ENCODE data around the gene WNT9B. TPM values are rescaled to one million over a fixed set of nuclear protein-coding genes. Genes with fewer than 3 reads are reported as not detected.

The WNT9B gene
- polyA plus RNA-seq, 1 donor from 2014 or later, result not detected

DNA sequence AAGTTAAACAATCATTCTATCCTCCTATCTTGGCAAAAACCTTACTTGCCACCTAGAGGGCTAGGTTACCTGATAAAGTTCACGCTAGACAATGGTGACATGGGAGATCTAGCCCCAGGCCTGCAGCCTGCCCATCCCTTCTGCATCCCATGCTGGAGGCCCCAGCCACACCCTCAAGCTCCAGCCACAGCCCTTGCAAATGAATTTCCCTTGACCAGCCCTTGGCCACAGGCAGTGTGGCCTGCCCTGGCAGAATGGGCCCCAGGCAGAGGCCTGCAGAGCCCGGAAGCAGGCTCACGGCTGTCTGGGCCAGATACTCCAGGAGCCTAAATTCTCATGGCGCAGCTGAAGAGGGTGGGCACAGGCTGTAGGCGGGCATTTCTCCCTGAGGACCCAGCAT lies 47.8 kb upstream of the WNT9B start:
- Histone ChIP-seq H3K4me3 (ENCODE audit: low read length) (no peak overlapping the region), H3K79me2 (replicated peaks; ENCODE audit: insufficient read depth, low read length) (no peaks in the 10 kb centered on the region), H3K9me3 (ENCODE audit: low read length) (no peaks in the 10 kb centered on the region), H3K9ac (ENCODE audit: low read length) (no peak overlapping the region), H3K36me3 (ENCODE audit: insufficient read depth, low read length) (no peaks in the 10 kb centered on the region), H3K4me2 (ENCODE audit: low read length) (no peak overlapping the region), H3K27ac (ENCODE audit: low read length) (no peak overlapping the region), H3K9me2 (ENCODE audit: insufficient read depth, low read length) (no peaks in the 10 kb centered on the region), H2AFZ (ENCODE audit: low read depth, low read length) (no peak overlapping the region), H3F3A (ENCODE audit: insufficient read depth, low read length, poor library complexity, severe bottlenecking) (no peaks in the 10 kb centered on the region), H3K27me3 (ENCODE audit: insufficient read depth, low read depth, low read length) (no peaks in the 10 kb centered on the region), H4K20me1 (ENCODE audit: insufficient read depth) (no peaks in the 10 kb centered on the region)
- no peak for TF ChIP-seq EP300 (conservative IDR thresholded peaks at IDR 0.05; ENCODE audit: poor library complexity, severe bottlenecking)
- TF ChIP-seq EZH2 (IDR thresholded peaks at IDR 0.05; ENCODE audit: borderline replicate concordance, insufficient read depth, low read length, poor library complexity, severe bottlenecking), result no peak
- no peak for TF ChIP-seq RAD21 (conservative IDR thresholded peaks at IDR 0.05)
- TF ChIP-seq SMC3 (conservative IDR thresholded peaks at IDR 0.05; ENCODE audit: poor library complexity), result no peak
- TF ChIP-seq MXI1 (conservative IDR thresholded peaks at IDR 0.05; ENCODE audit: poor library complexity, severe bottlenecking), result no peak

DNA sequence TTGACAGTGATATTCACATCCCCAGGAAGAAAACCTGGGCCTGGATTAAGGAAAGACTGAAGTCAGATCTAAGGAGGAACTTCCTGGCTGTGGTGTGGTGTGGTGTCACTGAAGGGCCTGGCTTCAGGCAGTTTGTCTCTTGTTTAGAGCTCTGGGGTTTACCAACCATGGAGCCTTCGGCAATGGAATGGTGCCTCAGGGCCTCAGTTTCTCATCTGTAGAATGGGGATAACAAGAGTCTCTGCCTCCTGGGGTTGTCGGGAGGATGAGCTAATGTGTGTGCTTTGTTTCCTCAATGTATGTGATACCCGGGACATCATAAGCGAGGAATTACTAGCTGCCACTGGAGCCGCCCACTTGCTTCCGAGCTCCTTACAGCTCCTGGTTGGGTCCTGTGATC lies 45.6 kb upstream of the WNT9B start:
- H4K20me1 ChIP-seq (ENCODE audit: insufficient read depth), result no peaks in the 10 kb centered on the region
- no peaks in the 10 kb centered on the region for H3K9me2 ChIP-seq (ENCODE audit: insufficient read depth, low read length)
- no peaks in the 10 kb centered on the region for H3K36me3 ChIP-seq (ENCODE audit: insufficient read depth, low read length)
- no peak overlapping the region for H3K9ac ChIP-seq (ENCODE audit: low read length)
- H3K4me3 ChIP-seq (ENCODE audit: low read length), result no peak overlapping the region
- no peaks in the 10 kb centered on the region for H3F3A ChIP-seq (ENCODE audit: insufficient read depth, low read length, poor library complexity, severe bottlenecking)
- no peak overlapping the region for H3K4me2 ChIP-seq (ENCODE audit: low read length)
- no peak for TF ChIP-seq MXI1 (conservative IDR thresholded peaks at IDR 0.05; ENCODE audit: poor library complexity, severe bottlenecking)
- TF ChIP-seq, protein P1, sequence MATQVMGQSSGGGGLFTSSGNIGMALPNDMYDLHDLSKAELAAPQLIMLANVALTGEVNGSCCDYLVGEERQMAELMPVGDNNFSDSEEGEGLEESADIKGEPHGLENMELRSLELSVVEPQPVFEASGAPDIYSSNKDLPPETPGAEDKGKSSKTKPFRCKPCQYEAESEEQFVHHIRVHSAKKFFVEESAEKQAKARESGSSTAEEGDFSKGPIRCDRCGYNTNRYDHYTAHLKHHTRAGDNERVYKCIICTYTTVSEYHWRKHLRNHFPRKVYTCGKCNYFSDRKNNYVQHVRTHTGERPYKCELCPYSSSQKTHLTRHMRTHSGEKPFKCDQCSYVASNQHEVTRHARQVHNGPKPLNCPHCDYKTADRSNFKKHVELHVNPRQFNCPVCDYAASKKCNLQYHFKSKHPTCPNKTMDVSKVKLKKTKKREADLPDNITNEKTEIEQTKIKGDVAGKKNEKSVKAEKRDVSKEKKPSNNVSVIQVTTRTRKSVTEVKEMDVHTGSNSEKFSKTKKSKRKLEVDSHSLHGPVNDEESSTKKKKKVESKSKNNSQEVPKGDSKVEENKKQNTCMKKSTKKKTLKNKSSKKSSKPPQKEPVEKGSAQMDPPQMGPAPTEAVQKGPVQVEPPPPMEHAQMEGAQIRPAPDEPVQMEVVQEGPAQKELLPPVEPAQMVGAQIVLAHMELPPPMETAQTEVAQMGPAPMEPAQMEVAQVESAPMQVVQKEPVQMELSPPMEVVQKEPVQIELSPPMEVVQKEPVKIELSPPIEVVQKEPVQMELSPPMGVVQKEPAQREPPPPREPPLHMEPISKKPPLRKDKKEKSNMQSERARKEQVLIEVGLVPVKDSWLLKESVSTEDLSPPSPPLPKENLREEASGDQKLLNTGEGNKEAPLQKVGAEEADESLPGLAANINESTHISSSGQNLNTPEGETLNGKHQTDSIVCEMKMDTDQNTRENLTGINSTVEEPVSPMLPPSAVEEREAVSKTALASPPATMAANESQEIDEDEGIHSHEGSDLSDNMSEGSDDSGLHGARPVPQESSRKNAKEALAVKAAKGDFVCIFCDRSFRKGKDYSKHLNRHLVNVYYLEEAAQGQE (IDR thresholded peaks at IDR 0.05; ENCODE audit: borderline replicate concordance), result no peak
- no peak for TF ChIP-seq RAD21 (conservative IDR thresholded peaks at IDR 0.05)
- TF ChIP-seq, protein P2, sequence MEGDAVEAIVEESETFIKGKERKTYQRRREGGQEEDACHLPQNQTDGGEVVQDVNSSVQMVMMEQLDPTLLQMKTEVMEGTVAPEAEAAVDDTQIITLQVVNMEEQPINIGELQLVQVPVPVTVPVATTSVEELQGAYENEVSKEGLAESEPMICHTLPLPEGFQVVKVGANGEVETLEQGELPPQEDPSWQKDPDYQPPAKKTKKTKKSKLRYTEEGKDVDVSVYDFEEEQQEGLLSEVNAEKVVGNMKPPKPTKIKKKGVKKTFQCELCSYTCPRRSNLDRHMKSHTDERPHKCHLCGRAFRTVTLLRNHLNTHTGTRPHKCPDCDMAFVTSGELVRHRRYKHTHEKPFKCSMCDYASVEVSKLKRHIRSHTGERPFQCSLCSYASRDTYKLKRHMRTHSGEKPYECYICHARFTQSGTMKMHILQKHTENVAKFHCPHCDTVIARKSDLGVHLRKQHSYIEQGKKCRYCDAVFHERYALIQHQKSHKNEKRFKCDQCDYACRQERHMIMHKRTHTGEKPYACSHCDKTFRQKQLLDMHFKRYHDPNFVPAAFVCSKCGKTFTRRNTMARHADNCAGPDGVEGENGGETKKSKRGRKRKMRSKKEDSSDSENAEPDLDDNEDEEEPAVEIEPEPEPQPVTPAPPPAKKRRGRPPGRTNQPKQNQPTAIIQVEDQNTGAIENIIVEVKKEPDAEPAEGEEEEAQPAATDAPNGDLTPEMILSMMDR (IDR thresholded peaks at IDR 0.05; ENCODE audit: poor library complexity, severe bottlenecking), result no peak
- TF ChIP-seq EP300 (conservative IDR thresholded peaks at IDR 0.05; ENCODE audit: poor library complexity, severe bottlenecking), result no peak
- H3K79me2 ChIP-seq (replicated peaks; ENCODE audit: insufficient read depth, low read length), result no peaks in the 10 kb centered on the region
- no peaks in the 10 kb centered on the region for H3K9me3 ChIP-seq (ENCODE audit: low read length)
- H3K27me3 ChIP-seq (ENCODE audit: insufficient read depth, low read depth, low read length), result no peaks in the 10 kb centered on the region
- no peak overlapping the region for H2AFZ ChIP-seq (ENCODE audit: low read depth, low read length)
- no peak overlapping the region for H3K27ac ChIP-seq (ENCODE audit: low read length)

DNA sequence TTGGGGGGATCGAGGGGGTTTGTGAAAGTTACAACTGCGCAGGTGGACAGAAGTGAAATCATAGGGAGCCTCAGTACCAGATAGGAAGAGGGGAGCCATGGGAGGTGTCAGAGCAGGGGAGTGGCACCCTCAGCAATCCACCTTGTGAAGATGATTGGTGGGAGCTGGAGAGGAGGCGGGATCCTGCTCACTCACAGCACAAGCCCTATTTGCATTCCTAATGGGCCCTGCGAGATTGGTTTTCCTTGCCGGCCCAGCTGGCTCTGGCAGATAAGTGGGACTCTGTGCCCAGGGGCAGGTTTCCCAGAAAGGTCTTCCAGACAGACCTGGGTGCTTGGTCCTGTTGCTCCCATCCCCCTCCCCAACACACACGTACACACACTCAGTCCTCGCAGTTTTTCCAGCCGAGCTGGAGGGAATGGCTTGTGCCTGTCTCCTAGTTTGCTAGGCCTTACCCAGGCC lies 42.2 kb upstream of the WNT9B start:
- no peaks in the 10 kb centered on the region for H4K20me1 ChIP-seq (ENCODE audit: insufficient read depth)
- no peaks in the 10 kb centered on the region for H3K36me3 ChIP-seq (ENCODE audit: insufficient read depth, low read length)
- no peaks in the 10 kb centered on the region for H3K79me2 ChIP-seq (replicated peaks; ENCODE audit: insufficient read depth, low read length)
- H3K9me3 ChIP-seq (ENCODE audit: low read length), result no peaks in the 10 kb centered on the region
- no peak overlapping the region for H3K27ac ChIP-seq (ENCODE audit: low read length)
- TF ChIP-seq, protein P1 (IDR thresholded peaks at IDR 0.05; ENCODE audit: borderline replicate concordance), result no peak
- no peak for TF ChIP-seq MXI1 (conservative IDR thresholded peaks at IDR 0.05; ENCODE audit: poor library complexity, severe bottlenecking)
- no peak for TF ChIP-seq POLR2AphosphoS5 (IDR thresholded peaks at IDR 0.05)
- no peak for TF ChIP-seq EZH2 (IDR thresholded peaks at IDR 0.05; ENCODE audit: borderline replicate concordance, insufficient read depth, low read length, poor library complexity, severe bottlenecking)
- TF ChIP-seq TAF1 (IDR thresholded peaks at IDR 0.05; ENCODE audit: low read depth), result no peak
- TF ChIP-seq SMC3 (conservative IDR thresholded peaks at IDR 0.05; ENCODE audit: poor library complexity), result no peak
- no peak for TF ChIP-seq RAD21 (conservative IDR thresholded peaks at IDR 0.05)
- TF ChIP-seq, protein P2 (IDR thresholded peaks at IDR 0.05; ENCODE audit: poor library complexity, severe bottlenecking), result no peak
- TF ChIP-seq EP300 (conservative IDR thresholded peaks at IDR 0.05; ENCODE audit: poor library complexity, severe bottlenecking), result no peak
- H3F3A ChIP-seq (ENCODE audit: insufficient read depth, low read length, poor library complexity, severe bottlenecking), result no peaks in the 10 kb centered on the region
- no peak overlapping the region for H3K4me3 ChIP-seq (ENCODE audit: low read length)
- no peaks in the 10 kb centered on the region for H3K9me2 ChIP-seq (ENCODE audit: insufficient read depth, low read length)
- H2AFZ ChIP-seq (ENCODE audit: low read depth, low read length), result no peak overlapping the region
- peaks cover 17% of the 10 kb centered on the region for H3K27me3 ChIP-seq (ENCODE audit: insufficient read depth, low read depth, low read length)
- no peak overlapping the region for H3K9ac ChIP-seq (ENCODE audit: low read length)
- no peak overlapping the region for H3K4me2 ChIP-seq (ENCODE audit: low read length)
